Activated CD4-positive, alpha-beta memory T cell treated with anti-CD3 and anti-CD28 coated beads, Interleukin-2, amount 10 ng/mL, durations not matched to agents 7 days and 5 days (primary cell): Measurements from ENCODE around the gene DSE. TPM values are rescaled to one million over a fixed set of nuclear protein-coding genes. Genes with fewer than 3 reads are reported as not detected.
"Not testable (repeated sequence)": the region's sequence is repeated elsewhere in the genome, so short reads cannot be mapped to it uniquely, and the experiment has no call there.

Source experiments
- CTCF ChIA-PET: fragments of 350-600 bp; sonication (Branson Sonifier 250); formaldehyde crosslinking; loops from one replicate; lab custom pipeline; 2021; ENCODE audit warnings: antibody characterized with exemption, inconsistent platforms; lab: Charles Lee
- POLR2A ChIA-PET: fragments of 350-600 bp; sonication (Branson Sonifier 250); formaldehyde crosslinking; loops from one replicate; lab custom pipeline; 2021; ENCODE audit warnings: antibody characterized with exemption; lab: Charles Lee
- DNase-seq: peaks from one replicate; pipeline ENCODE4 v3.0.0-alpha.2; 2020
- H3K27ac Mint-ChIP-seq: one replicate; pipeline ENCODE4 v1.8.0; 2021; ENCODE audit warnings: mild to moderate bottlenecking, mixed read lengths
- H3K27me3 Mint-ChIP-seq: one replicate; pipeline ENCODE4 v1.8.0; 2021; ENCODE audit warnings: mixed read lengths
- H3K36me3 Mint-ChIP-seq: one replicate; pipeline ENCODE4 v1.8.0; 2021; ENCODE audit warnings: low read depth, mixed read lengths
- H3K4me1 Mint-ChIP-seq: one replicate; pipeline ENCODE4 v1.8.0; 2021; ENCODE audit warnings: mixed read lengths
- H3K4me3 Mint-ChIP-seq: one replicate; pipeline ENCODE4 v1.8.0; 2021; ENCODE audit warnings: mild to moderate bottlenecking, mixed read lengths
- H3K9me3 Mint-ChIP-seq: one replicate; pipeline ENCODE4 v1.8.0; 2021; ENCODE audit warnings: mixed read lengths
- total RNA-seq, 2 experiments: library from RNA; stranded (reverse); gene quantifications; one replicate each; pipeline ENCODE4 v1.2.3, GENCODE V29; 2021

Gene DSE
- total RNA-seq, 2 experiments from 2014 or later = 5.1 to 7.5 TPM

DNA sequence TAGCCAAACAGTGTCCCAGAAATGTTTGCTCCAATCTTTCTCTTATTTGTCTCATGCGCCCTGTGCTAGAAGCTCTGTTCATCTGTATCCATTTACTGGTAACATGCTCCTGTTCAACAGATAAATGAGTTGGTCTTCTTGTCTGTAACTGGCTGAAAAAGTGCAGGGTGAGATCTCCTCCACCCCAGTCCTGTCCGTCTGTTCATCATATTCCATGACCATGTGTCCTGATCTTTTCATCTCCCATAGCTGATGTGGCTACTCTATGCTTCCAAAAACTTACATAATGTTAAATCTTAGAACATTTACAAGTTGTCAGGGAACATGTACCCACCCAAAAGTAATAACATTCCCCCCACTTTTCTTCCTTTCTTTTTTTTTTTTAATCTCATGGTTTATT is 31.8 kb upstream of the DSE start:
- no peak overlapping the region for H3K27ac Mint-ChIP-seq
- H3K36me3 Mint-ChIP-seq = no peaks in the 10 kb centered on the region
- no peak overlapping the region for H3K4me3 Mint-ChIP-seq
- H3K9me3 Mint-ChIP-seq = peaks cover 2% of the 10 kb centered on the region
- ChIA-PET POLR2A (no interaction called here), CTCF (no interaction called here)
- no peak for DNase-seq
- peaks cover 5% of the 10 kb centered on the region for H3K27me3 Mint-ChIP-seq
- H3K4me1 Mint-ChIP-seq = no peaks in the 10 kb centered on the region

GRCh38 chr6:116340625-116341024 is 30.1 kb upstream of the DSE start:
- DNase-seq, H3K36me3 Mint-ChIP-seq, CTCF ChIA-PET, H3K27me3 Mint-ChIP-seq, H3K9me3 Mint-ChIP-seq, H3K4me3 Mint-ChIP-seq, H3K27ac Mint-ChIP-seq, H3K4me1 Mint-ChIP-seq, POLR2A ChIA-PET: not testable (repeated sequence)

DNA sequence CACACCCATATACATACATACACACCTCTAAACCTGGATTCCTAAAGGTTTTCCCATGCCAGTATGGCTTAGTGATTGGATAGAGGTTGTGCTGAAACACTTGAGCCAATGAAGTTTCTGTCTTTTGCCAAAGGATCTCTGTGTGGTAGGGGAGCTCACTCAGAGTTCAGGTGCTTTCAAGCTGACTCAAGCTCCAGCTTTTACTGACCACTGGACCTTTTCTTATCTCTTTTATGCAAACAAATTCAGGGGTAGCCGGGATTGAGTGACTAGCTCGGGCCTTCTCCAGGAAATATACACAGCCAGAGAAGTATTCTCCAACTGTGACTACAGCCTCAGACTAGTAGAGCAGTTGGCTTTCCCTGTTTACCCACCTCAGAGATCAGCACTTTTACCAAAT is 21.5 kb upstream of the DSE start:
- Mint-ChIP-seq H3K27ac (no peak overlapping the region), H3K9me3 (no peaks in the 10 kb centered on the region), H3K27me3 (no peaks in the 10 kb centered on the region), H3K4me1 (no peaks in the 10 kb centered on the region), H3K36me3 (no peaks in the 10 kb centered on the region), H3K4me3 (no peak overlapping the region)
- no peak for DNase-seq
- ChIA-PET CTCF (no interaction called here), POLR2A (no interaction called here)

DNA sequence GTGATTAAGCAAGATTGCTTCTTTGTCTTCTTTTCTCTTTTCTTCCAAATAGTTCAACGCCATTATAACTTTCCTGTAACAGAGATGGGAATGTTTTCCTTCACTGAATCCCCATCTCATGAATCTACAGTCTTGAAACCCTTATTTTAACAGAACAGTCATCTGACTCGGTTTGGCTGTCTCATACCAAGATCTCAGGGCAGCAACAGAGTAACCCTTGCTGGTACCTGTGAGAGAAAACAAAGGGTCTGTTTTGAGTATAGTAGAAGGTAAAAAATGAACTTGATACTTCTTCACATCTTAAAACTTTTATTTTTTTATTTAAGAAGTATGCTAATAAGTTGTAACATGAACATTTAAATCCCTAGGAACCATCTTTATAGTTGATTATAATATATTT is 19.6 kb upstream of the DSE start:
- DNase-seq = no peak
- ChIA-PET CTCF (interaction anchor here (1.2 kb wide), 1 partner anchor 38 kb away, joined by 3 read pairs; no protein-coding TSS in a partner anchor), POLR2A (no interaction called here)
- H3K4me1 Mint-ChIP-seq = no peaks in the 10 kb centered on the region
- H3K4me3 Mint-ChIP-seq = no peak overlapping the region
- no peaks in the 10 kb centered on the region for H3K9me3 Mint-ChIP-seq
- H3K27ac Mint-ChIP-seq = no peak overlapping the region
- H3K36me3 Mint-ChIP-seq = no peaks in the 10 kb centered on the region
- no peaks in the 10 kb centered on the region for H3K27me3 Mint-ChIP-seq

DNA sequence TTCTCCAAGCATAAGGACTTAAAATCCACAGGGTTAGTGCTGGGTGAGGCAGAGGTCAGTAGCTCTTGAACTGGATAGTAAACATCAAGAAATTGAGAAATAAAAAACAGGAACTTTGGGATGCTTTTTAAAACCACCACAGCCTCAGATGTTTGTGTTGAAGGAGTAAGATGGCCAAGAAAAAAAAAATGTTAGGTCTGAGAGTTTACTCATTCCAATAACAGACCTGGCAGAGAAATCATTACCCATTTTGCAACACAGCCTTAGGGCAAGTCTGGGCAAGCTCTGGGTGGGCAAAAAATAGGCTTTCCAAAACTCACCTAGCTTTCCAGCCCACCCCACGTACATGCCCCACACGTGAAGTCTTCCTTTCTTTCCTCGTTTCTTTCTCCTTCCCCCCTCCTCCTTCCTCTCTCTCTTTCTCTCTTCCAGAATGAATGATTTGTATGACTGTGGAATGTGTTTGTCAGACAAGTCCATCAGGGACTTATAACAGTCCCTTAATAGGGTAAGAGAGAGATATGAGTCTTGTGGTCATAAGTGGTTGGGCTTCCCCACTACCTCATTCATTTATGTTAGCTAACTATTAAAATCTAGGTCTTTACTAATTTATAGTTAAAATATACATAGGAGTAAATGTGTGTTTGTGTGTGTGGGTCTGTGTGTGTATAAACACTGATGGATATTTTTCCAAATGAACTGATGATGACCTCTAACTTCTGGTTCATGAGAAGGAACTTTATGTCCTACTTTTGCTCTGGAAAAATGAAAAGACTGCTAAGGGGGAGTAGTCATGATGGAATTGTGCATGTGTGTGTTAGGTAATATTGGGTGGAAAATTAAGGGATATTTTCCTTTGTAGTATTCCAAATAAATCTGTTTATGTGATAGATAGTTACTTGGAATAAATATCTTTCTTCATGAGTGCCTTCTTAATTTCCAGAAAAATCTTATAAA is 18.0 kb upstream of the DSE start:
- Mint-ChIP-seq H3K4me1 (no peaks in the 10 kb centered on the region), H3K4me3 (no peak overlapping the region), H3K27ac (no peak overlapping the region), H3K27me3 (no peaks in the 10 kb centered on the region), H3K9me3 (no peaks in the 10 kb centered on the region), H3K36me3 (no peaks in the 10 kb centered on the region)
- POLR2A ChIA-PET = no interaction called here
- DNase-seq = no peak
- CTCF ChIA-PET = interaction anchor here (0.5 to 1.2 kb wide), 2 partner anchors 15 to 36 kb away, joined by 3 to 4 read pairs; no protein-coding TSS in a partner anchor

- H3K27ac Mint-ChIP-seq = no peak overlapping the region
- POLR2A ChIA-PET = no interaction called here
- CTCF ChIA-PET = no interaction called here
- H3K4me1 Mint-ChIP-seq = no peaks in the 10 kb centered on the region
- H3K27me3 Mint-ChIP-seq = no peaks in the 10 kb centered on the region
- H3K9me3 Mint-ChIP-seq = no peaks in the 10 kb centered on the region
- no peak for DNase-seq
- H3K4me3 Mint-ChIP-seq = no peak overlapping the region
- H3K36me3 Mint-ChIP-seq = no peaks in the 10 kb centered on the region
These were observed 16.5 kb upstream of the DSE start for GRCh38 chr6:116354236-116354635.

DNA sequence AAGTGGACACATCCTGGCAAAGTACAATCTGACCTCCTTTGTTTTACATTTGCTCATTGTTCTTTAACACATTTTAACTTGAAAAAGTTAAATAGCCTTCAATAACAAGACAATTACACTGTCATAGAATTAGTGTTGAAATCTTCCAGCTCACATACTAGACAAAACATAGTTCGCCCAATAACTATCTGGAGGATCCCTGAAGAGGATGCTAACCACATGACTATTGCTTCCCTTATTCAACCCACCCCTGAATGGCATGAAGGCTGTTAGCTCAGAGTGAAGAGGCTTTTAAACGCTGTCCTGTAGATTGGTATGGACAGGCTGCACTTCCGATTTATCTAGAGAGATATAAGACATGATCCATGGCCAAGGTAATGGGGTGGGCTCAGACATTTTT is 15.0 kb upstream of the DSE start:
- H3K4me1 Mint-ChIP-seq = no peaks in the 10 kb centered on the region
- POLR2A ChIA-PET = no interaction called here
- H3K4me3 Mint-ChIP-seq = no peak overlapping the region
- no peaks in the 10 kb centered on the region for H3K9me3 Mint-ChIP-seq
- H3K36me3 Mint-ChIP-seq = no peaks in the 10 kb centered on the region
- no peak for DNase-seq
- CTCF ChIA-PET = no interaction called here
- no peaks in the 10 kb centered on the region for H3K27me3 Mint-ChIP-seq
- no peak overlapping the region for H3K27ac Mint-ChIP-seq

- CTCF ChIA-PET = no interaction called here
These were observed 11.6 kb upstream of the DSE start for GRCh38 chr6:116359131-116359530.

DNA sequence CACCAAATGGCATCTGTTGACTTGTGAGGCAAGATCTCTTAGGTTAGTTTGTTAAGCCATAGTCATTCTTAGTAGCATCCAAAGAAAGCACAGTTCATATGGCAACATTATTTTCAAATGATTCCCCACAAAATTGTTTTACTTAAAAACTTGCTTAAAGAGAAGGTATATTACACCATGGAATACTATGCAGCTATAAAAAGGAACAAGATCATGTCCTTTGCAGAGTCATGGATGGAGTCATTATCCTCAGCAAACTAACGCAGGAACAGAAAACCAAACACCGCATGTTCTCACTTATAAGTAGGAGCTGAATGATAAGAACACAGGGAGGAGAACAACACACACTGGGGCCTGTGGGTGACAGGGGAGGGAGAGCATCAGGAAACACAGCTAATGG is 10.9 kb upstream of the DSE start:
- ChIA-PET POLR2A (no interaction called here), CTCF (interaction anchor here (1.1 kb wide), 1 partner anchor 14 kb away, joined by 4 read pairs; no protein-coding TSS in a partner anchor)
- no peak overlapping the region for H3K4me3 Mint-ChIP-seq
- no peaks in the 10 kb centered on the region for H3K27me3 Mint-ChIP-seq
- H3K9me3 Mint-ChIP-seq = no peaks in the 10 kb centered on the region
- no peaks in the 10 kb centered on the region for H3K4me1 Mint-ChIP-seq
- no peak for DNase-seq
- no peaks in the 10 kb centered on the region for H3K36me3 Mint-ChIP-seq
- H3K27ac Mint-ChIP-seq = no peak overlapping the region

More at GRCh38 chr6:116359131-116359530, 11.6 kb upstream of the DSE start:
- no peaks in the 10 kb centered on the region for H3K9me3 Mint-ChIP-seq
- no peaks in the 10 kb centered on the region for H3K4me1 Mint-ChIP-seq
- no peaks in the 10 kb centered on the region for H3K27me3 Mint-ChIP-seq
- no peaks in the 10 kb centered on the region for H3K36me3 Mint-ChIP-seq
- no peak overlapping the region for H3K4me3 Mint-ChIP-seq
- POLR2A ChIA-PET = no interaction called here
- DNase-seq = no peak
- no peak overlapping the region for H3K27ac Mint-ChIP-seq

GRCh38 chr6:116362276-116362675 is 8.5 kb upstream of the DSE start:
- Mint-ChIP-seq H3K27ac (no peak overlapping the region), H3K36me3 (no peaks in the 10 kb centered on the region), H3K4me3 (no peak overlapping the region), H3K27me3 (no peaks in the 10 kb centered on the region), H3K4me1 (peaks cover 6% of the 10 kb centered on the region), H3K9me3 (no peaks in the 10 kb centered on the region)
- DNase-seq = no peak
- CTCF ChIA-PET = interaction anchor here (1.3 to 2.5 kb wide), 2 partner anchors 8 to 74 kb away, joined by 4 to 6 read pairs; partner anchors contain the start of gene DSE
- POLR2A ChIA-PET = no interaction called here

DNA sequence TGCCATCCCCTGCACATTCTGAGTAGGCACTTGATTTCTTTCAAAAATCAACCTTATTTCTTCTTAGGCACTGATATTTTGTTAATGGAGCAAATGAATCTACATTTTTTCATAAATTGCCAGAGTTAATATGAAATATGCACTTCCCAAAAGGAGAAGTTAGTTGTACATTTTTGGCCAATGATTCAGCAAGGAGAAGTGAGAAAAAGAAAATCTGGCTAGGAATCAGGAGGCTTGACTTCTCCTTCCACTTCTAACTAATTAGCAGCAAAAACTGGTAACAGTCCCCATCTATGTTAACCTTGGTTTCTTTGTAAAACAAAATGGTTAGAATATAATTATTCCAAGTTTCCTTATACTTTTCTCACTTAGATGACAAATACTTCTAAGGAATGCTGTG is 7.0 kb upstream of the DSE start:
- Mint-ChIP-seq H3K9me3 (no peaks in the 10 kb centered on the region), H3K36me3 (no peaks in the 10 kb centered on the region), H3K27me3 (no peaks in the 10 kb centered on the region), H3K27ac (no peak overlapping the region), H3K4me1 (peaks cover 15% of the 10 kb centered on the region), H3K4me3 (no peak overlapping the region)
- ChIA-PET POLR2A (no interaction called here), CTCF (interaction anchor here (2.5 kb wide), 1 partner anchor 76 kb away, joined by 6 read pairs; no protein-coding TSS in a partner anchor)
- no peak for DNase-seq

DNA sequence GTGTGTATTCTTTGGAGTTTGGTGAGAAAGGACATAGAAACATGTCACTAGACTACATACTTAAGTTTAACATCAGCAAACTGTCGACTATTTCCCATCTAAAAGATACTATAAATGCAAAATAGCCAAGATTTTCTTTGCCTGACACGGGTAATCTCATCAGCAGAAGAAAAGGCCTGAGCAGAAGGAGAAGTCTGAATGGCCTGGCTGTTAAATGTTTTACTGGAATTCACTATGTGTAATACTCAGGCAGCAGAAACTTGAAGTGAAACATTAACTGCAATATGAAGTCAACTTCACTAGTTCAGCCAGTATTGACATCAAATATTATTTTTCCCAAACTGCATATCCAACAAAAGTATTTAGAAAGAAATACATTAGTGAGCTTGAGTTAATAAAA is 6.4 kb upstream of the DSE start:
- Mint-ChIP-seq H3K36me3 (no peaks in the 10 kb centered on the region), H3K4me3 (no peak overlapping the region), H3K4me1 (peaks cover 15% of the 10 kb centered on the region), H3K27me3 (no peaks in the 10 kb centered on the region), H3K9me3 (no peaks in the 10 kb centered on the region), H3K27ac (no peak overlapping the region)
- no peak for DNase-seq
- POLR2A ChIA-PET = no interaction called here
- CTCF ChIA-PET = no interaction called here

DNA sequence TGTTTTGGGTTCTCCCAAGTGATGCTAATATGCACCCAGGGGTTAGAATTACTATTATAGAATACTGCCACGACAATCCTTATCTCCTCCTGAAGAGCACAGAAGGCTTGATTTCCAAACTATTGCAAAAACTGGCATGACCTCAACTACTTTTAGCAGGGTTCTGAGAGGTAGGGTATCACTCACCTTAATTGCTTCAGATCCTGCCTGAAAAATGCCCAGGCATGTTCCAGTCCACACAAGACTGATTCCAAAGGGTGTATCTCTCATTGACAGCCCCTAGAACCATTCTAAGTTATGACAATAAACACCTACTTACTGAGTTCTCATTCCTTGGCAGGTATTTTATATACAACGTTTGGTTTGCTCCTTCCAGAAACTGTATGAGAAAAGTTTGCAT is 5.0 kb upstream of the DSE start:
- Mint-ChIP-seq H3K36me3 (no peaks in the 10 kb centered on the region), H3K9me3 (no peaks in the 10 kb centered on the region), H3K27ac (no peak overlapping the region), H3K4me3 (no peak overlapping the region), H3K4me1 (peaks cover 27% of the 10 kb centered on the region), H3K27me3 (peaks cover 7% of the 10 kb centered on the region)
- CTCF ChIA-PET = no interaction called here
- DNase-seq = no peak
- POLR2A ChIA-PET = no interaction called here
